Left ventricle myocardium inferior (tissue), 1 donor: ENCODE results near the gene SF1. TPM values are rescaled to one million over a fixed set of nuclear protein-coding genes. Genes with fewer than 3 reads are reported as not detected.

ENCODE experiments used
- DNase-seq: peaks from one replicate; pipeline ENCODE4 v3.0.0-alpha.2; 2020
- H3K27ac ChIP-seq: fragments of 200-600 bp; replicated peaks from 2 replicates; pipeline ENCODE4 v1.8.0; 2021
- H3K27me3 ChIP-seq: fragments of 200-600 bp; 2 replicates; pipeline ENCODE4 v1.8.0; 2021; ENCODE audit warnings: low read depth
- H3K36me3 ChIP-seq: fragments of 200-600 bp; 2 replicates; pipeline ENCODE4 v1.8.0; 2021
- H3K4me1 ChIP-seq: fragments of 200-600 bp; 2 replicates; pipeline ENCODE4 v1.8.0; 2021
- H3K4me3 ChIP-seq: fragments of 200-600 bp; 2 replicates; pipeline ENCODE4 v1.8.0; 2021; ENCODE audit warnings: mild to moderate bottlenecking, moderate library complexity
- H3K9me3 ChIP-seq: fragments of 200-600 bp; replicated peaks from 2 replicates; pipeline ENCODE4 v1.8.0; 2021
- intact Hi-C: fragments of 100-400 bp; cut with micrococcal nuclease; formaldehyde crosslinking; loops from one replicate; pipeline ENCODE4 v1.11.0; 2022
- long read RNA-seq: library from polyadenylated mRNA; unstranded; transcript quantifications from one replicate; pipeline ENCODE4 v2.0.0, GENCODE V29; 2021
- total RNA-seq: library from RNA; stranded (reverse); fragmentation: NEBNext Ultra II Directional; extraction: Animal tissue kit (Norgen Biotek cat#: 25700); gene quantifications from one replicate; pipeline ENCODE4 v1.2.1, GENCODE V29; 2021
- TF ChIP-seq, protein P1 (sequence below): fragments of 200-600 bp; IDR thresholded peaks from 2 replicates; pipeline ENCODE4 v1.8.0; 2021; ENCODE audit warnings: antibody characterized with exemption, mild to moderate bottlenecking, borderline replicate concordance
- donor health status: DM: no; HTN: yes; CAD: no; lungs with severe emphysema.

SF1 gene, protein sequence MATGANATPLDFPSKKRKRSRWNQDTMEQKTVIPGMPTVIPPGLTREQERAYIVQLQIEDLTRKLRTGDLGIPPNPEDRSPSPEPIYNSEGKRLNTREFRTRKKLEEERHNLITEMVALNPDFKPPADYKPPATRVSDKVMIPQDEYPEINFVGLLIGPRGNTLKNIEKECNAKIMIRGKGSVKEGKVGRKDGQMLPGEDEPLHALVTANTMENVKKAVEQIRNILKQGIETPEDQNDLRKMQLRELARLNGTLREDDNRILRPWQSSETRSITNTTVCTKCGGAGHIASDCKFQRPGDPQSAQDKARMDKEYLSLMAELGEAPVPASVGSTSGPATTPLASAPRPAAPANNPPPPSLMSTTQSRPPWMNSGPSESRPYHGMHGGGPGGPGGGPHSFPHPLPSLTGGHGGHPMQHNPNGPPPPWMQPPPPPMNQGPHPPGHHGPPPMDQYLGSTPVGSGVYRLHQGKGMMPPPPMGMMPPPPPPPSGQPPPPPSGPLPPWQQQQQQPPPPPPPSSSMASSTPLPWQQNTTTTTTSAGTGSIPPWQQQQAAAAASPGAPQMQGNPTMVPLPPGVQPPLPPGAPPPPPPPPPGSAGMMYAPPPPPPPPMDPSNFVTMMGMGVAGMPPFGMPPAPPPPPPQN
- 188 TPM for total RNA-seq
- long read RNA-seq, transcript SF1-205 (13 exons, 2,854 nt) = minor isoform, 6 of 178 reads
- long read RNA-seq, transcript SF1-201 (13 exons, 2,850 nt) = major isoform, 96 of 178 reads
- long read RNA-seq, transcript SF1-204 (13 exons, 3,470 nt) = minor isoform, 16 of 178 reads
- long read RNA-seq, partial matches to known transcripts = 17 of 178 reads
- long read RNA-seq, other reads (novel, unspliced or antisense) = 41 of 178 reads

- intact Hi-C loops = no loop called here
- H3K9me3 ChIP-seq = no peaks in the 10 kb centered on the region
- no peaks in the 10 kb centered on the region for H3K27me3 ChIP-seq
- TF ChIP-seq, protein P1, sequence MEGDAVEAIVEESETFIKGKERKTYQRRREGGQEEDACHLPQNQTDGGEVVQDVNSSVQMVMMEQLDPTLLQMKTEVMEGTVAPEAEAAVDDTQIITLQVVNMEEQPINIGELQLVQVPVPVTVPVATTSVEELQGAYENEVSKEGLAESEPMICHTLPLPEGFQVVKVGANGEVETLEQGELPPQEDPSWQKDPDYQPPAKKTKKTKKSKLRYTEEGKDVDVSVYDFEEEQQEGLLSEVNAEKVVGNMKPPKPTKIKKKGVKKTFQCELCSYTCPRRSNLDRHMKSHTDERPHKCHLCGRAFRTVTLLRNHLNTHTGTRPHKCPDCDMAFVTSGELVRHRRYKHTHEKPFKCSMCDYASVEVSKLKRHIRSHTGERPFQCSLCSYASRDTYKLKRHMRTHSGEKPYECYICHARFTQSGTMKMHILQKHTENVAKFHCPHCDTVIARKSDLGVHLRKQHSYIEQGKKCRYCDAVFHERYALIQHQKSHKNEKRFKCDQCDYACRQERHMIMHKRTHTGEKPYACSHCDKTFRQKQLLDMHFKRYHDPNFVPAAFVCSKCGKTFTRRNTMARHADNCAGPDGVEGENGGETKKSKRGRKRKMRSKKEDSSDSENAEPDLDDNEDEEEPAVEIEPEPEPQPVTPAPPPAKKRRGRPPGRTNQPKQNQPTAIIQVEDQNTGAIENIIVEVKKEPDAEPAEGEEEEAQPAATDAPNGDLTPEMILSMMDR = no peak
- H3K36me3 ChIP-seq = peaks cover 34% of the 10 kb centered on the region
- peak within 1 kb of the TSS; percentile 99 for H3K27ac ChIP-seq
- peak within 1 kb of the TSS; percentile 82 for H3K4me3 ChIP-seq
- H3K4me1 ChIP-seq = peaks cover 50% of the 10 kb centered on the region
- peak; percentile 98 for DNase-seq
Measured at GRCh38 chr11:64778473-64779298, at the start of gene SF1. Gene SF1 (minus strand): TSS chr11:64778542. CDS start chr11:64778392, 150 bp downstream.

- Histone ChIP-seq H3K4me3 (no peak overlapping the region), H3K9me3 (no peaks in the 10 kb centered on the region), H3K27ac (no peak overlapping the region), H3K36me3 (no peaks in the 10 kb centered on the region), H3K4me1 (no peaks in the 10 kb centered on the region), H3K27me3 (no peaks in the 10 kb centered on the region)
- TF ChIP-seq, protein P1 = no peak
- no peak for DNase-seq
- intact Hi-C loops = no loop called here
Measured at GRCh38 chr11:64827451-64827839, 49.1 kb upstream of the SF1 start.

DNA sequence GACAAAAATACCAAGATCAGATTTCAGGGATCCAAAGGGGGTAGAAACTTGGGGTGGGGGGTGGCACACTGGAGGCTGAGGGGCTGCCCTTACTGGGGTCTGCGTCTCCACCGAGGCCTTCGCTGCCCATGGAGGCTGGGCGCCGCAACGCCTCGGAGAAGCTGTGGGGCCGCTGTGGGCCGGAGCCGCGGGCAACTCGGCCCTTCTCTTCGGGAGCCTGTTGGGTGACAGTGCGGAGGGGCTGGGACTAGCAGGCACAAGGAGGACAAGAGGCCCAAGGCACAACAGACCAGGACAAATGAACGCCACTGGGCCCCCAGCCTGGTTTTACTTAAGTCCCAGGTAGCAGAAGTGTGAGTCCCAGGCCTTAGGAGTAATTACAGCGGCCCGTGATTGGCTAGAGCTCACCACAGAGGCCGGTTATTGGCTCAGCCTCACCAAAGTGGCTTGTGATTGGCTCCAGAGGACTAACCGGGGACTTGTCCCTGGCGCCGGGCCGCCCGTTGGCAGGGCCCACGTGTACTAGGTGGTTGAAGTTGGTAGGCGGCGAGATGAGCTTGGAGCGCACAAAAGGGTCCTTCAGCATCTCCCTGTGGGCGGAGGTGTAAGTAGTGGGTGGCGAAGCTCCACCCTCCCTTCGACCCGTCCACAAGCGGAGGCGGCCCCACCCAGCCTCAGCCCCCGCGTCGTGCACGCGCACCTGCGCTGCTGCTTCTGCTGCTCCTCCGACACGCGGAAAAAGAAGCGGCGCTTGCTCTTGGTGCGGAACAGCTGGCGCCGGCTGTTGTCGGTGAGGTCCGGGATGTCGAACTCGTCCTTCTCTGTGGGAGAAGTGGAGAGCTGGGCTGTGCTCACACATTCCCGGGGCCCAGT lies 48.5 kb upstream of the SF1 start:
- Histone ChIP-seq H3K27me3 (no peaks in the 10 kb centered on the region), H3K9me3 (no peaks in the 10 kb centered on the region), H3K36me3 (no peaks in the 10 kb centered on the region), H3K4me1 (no peaks in the 10 kb centered on the region), H3K27ac (no peak overlapping the region), H3K4me3 (no peak overlapping the region)
- TF ChIP-seq, protein P1 = no peak
- no peak for DNase-seq
- intact Hi-C loops = no loop called here

- no peaks in the 10 kb centered on the region for H3K9me3 ChIP-seq
- H3K4me1 ChIP-seq = no peaks in the 10 kb centered on the region
- intact Hi-C loops = no loop called here
- no peak overlapping the region for H3K27ac ChIP-seq
- no peaks in the 10 kb centered on the region for H3K27me3 ChIP-seq
- H3K36me3 ChIP-seq = no peaks in the 10 kb centered on the region
- TF ChIP-seq, protein P1 = no peak
- H3K4me3 ChIP-seq = no peak overlapping the region
- DNase-seq = no peak
Measured at GRCh38 chr11:64826062-64826461, 47.7 kb upstream of the SF1 start.
